Measurements from ENCODE around the gene NRXN2. TPM values are rescaled to one million over a fixed set of nuclear protein-coding genes. Genes with fewer than 3 reads are reported as not detected.

The NRXN2 gene
- total and polyA plus RNA-seq, 2 donors (not counting 3 experiments of a cell fraction or from before 2014, with no cell fraction given) = not detected

DNA sequence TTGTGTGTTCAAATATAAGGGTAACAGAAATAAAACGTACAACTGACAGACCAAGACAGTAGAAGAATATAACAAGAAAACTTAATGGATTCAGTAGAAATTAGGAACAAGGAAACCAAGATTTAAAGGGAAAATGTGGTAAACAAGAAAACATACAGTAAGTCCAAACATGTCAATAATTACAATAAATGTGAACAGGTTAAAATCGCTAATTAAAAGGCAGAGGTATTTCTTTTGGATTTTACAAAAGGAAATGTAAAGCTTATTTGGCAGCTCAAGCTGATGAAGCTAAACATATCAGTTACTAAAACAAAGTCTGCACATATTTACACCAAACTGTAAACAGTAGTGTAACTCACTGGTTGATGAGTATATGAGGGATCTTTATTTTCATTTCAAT lies 134.3 kb downstream of the NRXN2 start:
- Histone ChIP-seq H2AFZ (ENCODE audit: low read depth, low read length) (no peak overlapping the region), H3K4me3 (replicated peaks in 1 of 3; ENCODE audit: insufficient read depth in 1 of 3, low read depth in 1 of 3, low read length in 3 of 3) (no peak overlapping the region), H3K4me2 (ENCODE audit: insufficient read depth, low read length) (no peak overlapping the region), H3K4me1 (ENCODE audit: control insufficient read depth, extremely low read depth, insufficient read depth, low read length) (no peaks in the 10 kb centered on the region), H3K9me1 (replicated peaks; ENCODE audit: control insufficient read depth, extremely low read depth, insufficient read depth, low read length) (no peaks in the 10 kb centered on the region), H4K20me1 (replicated peaks; ENCODE audit: control insufficient read depth, extremely low read depth, insufficient read depth, low read length) (no peaks in the 10 kb centered on the region), H3K9me3 (replicated peaks; ENCODE audit: control insufficient read depth, insufficient read depth, low read length) (no peaks in the 10 kb centered on the region), H3K27ac (ENCODE audit: insufficient read depth, low read depth, low read length) (no peak overlapping the region), H3K27me3 (ENCODE audit: control insufficient read depth in 2 of 2, insufficient read depth in 2 of 2, low read length in 2 of 2) (no peaks in the 10 kb centered on the region), H3K9ac (replicated peaks; ENCODE audit: extremely low read depth, insufficient read depth, low read length) (no peak overlapping the region), H3K79me2 (ENCODE audit: control insufficient read depth, insufficient read depth, low read length) (no peaks in the 10 kb centered on the region), H3K36me3 (ENCODE audit: control insufficient read depth in 2 of 2, extremely low read depth in 1 of 2, insufficient read depth in 2 of 2, low read length in 2 of 2) (no peaks in the 10 kb centered on the region)
- POLR2A ChIA-PET = no interaction called here
- no peak for FAIRE-seq
- dilution Hi-C loops (cut with MboI; ENCODE audit: extremely low pct_ligation_motif_present, low sequenced_read_pairs) (no loop called here), intact Hi-C loops (cut with micrococcal nuclease) (no loop called here)
- BruUV-seq (replicated peaks) = no TSS peak
- TF ChIP-seq, protein P1, sequence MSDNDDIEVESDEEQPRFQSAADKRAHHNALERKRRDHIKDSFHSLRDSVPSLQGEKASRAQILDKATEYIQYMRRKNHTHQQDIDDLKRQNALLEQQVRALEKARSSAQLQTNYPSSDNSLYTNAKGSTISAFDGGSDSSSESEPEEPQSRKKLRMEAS (IDR thresholded peaks at IDR 0.05; ENCODE audit: insufficient read depth, insufficient read length) = no peak
- TF ChIP-seq POLR2AphosphoS5 (IDR thresholded peaks at IDR 0.05; ENCODE audit: insufficient read depth, low read depth, low read length) (no peak), GATA2 (IDR thresholded peaks at IDR 0.05; ENCODE audit: insufficient read depth, insufficient read length, low read depth, low read length) (no peak), JUN (IDR thresholded peaks at IDR 0.05; ENCODE audit: borderline replicate concordance, insufficient read depth, insufficient read length, low read depth) (no peak), POLR2A (IDR thresholded peaks at IDR 0.05; ENCODE audit: low read depth, low read length) (no peak), EZH2 (IDR thresholded peaks at IDR 0.05; ENCODE audit: borderline replicate concordance, low read depth, low read length, severe bottlenecking) (no peak), MYC (IDR thresholded peaks at IDR 0.05; ENCODE audit: low read depth, low read length) (no peak), FOS (IDR thresholded peaks at IDR 0.05; ENCODE audit: borderline replicate concordance, insufficient read depth, low read length) (no peak)
- TF ChIP-seq, protein P2, sequence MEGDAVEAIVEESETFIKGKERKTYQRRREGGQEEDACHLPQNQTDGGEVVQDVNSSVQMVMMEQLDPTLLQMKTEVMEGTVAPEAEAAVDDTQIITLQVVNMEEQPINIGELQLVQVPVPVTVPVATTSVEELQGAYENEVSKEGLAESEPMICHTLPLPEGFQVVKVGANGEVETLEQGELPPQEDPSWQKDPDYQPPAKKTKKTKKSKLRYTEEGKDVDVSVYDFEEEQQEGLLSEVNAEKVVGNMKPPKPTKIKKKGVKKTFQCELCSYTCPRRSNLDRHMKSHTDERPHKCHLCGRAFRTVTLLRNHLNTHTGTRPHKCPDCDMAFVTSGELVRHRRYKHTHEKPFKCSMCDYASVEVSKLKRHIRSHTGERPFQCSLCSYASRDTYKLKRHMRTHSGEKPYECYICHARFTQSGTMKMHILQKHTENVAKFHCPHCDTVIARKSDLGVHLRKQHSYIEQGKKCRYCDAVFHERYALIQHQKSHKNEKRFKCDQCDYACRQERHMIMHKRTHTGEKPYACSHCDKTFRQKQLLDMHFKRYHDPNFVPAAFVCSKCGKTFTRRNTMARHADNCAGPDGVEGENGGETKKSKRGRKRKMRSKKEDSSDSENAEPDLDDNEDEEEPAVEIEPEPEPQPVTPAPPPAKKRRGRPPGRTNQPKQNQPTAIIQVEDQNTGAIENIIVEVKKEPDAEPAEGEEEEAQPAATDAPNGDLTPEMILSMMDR (IDR thresholded peaks at IDR 0.05; ENCODE audit: extremely low read depth in 1 of 2, insufficient read depth in 1 of 2, low read depth in 1 of 2, low read length in 2 of 2) = no peak
- CTCF ChIA-PET = no interaction called here
- DNase-seq (ENCODE audit: low read depth, low spot score) = no peak

Measured in endothelial cell of umbilical vein (primary cell).